Measurements from ENCODE around the gene MYBBP1A. TPM values are rescaled to one million over a fixed set of nuclear protein-coding genes. Genes with fewer than 3 reads are reported as not detected.

MYBBP1A gene
- total and polyA plus RNA-seq, 7 donors, result 28.5 to 63.2 (median 41.0) TPM

GRCh38 chr17:4527134-4527533 is 28.1 kb downstream of the MYBBP1A start:
- H3K9me3 ChIP-seq, result no peaks in the 10 kb centered on the region
- DNase-seq (no peak), ATAC-seq (no peak)
- H3K27me3 ChIP-seq (ENCODE audit: insufficient read depth in 3 of 3, low read length in 2 of 3), result peaks cover 0 to 2% (median 0%) of the 10 kb centered on the region in 3 donors
- H3K4me3 ChIP-seq, result no peak overlapping the region
- WGBS, 3 donors, result 15 to 24% (median 22%) methylated on average over 1 of the region's 1 CpG
- TF ChIP-seq CTCF (IDR thresholded peaks at IDR 0.05), result no peak
- no peaks in the 10 kb centered on the region for H3K36me3 ChIP-seq (ENCODE audit: insufficient read depth in 1 of 2, low read depth in 1 of 2)
- H3K4me1 ChIP-seq, result no peaks in the 10 kb centered on the region
- intact Hi-C loops (cut with DNase I), result loop anchor here in 1 of 2 donors (10.0 kb wide), 1 partner anchor 342 kb away; no protein-coding TSS in a partner anchor
- H3K27ac ChIP-seq, result no peak overlapping the region

DNA sequence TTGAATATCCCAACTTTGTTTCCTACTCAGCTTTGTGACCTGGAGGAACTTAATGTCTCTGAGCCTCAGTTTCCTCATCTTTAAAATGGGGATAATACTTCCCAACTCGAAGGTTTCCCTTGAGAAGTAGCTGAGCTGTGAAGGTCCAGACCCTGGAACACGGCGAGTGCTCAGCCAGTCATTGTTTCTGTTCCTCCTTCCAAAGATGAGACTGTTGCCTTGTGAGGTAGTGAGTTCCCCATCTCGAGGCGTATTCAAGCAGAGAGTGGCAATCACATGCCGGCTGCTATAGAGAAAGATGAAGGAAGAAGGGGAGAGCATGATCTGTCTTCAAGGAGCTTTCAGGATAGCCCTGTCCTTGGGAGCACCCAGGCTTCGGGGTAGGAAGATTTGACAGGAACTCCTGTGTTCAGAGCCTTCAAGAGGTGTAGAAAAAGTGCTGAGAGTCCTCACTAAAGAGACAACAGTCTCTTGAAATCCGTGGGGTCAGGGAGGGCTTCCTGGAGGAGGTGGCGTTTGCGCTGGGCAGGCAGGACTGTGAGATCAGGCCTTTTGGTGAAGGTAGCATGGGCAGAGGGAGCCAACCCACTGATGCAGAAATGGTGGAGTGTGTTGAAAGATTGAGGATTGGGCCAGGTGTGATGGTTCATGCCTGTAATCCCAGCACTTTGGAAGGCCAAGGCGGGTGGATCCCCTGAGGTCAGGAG is 29.3 kb downstream of the MYBBP1A start:
- no peak for TF ChIP-seq CTCF (IDR thresholded peaks at IDR 0.05)
- Histone ChIP-seq H3K27me3 (ENCODE audit: insufficient read depth in 3 of 3, low read length in 2 of 3) (peaks cover 0 to 2% (median 0%) of the 10 kb centered on the region in 3 donors), H3K9me3 (no peaks in the 10 kb centered on the region), H3K36me3 (ENCODE audit: insufficient read depth in 1 of 2, low read depth in 1 of 2) (no peaks in the 10 kb centered on the region), H3K27ac (no peak overlapping the region), H3K4me3 (no peak overlapping the region), H3K4me1 (no peaks in the 10 kb centered on the region)
- ATAC-seq (no peak), DNase-seq (no peak)
- 88 to 93% (median 88%) methylated on average over 11 of the region's 11 CpGs for WGBS, 3 donors
- intact Hi-C loops (cut with DNase I), result loop anchor here in 1 of 2 donors (10.0 kb wide), 1 partner anchor 341 kb away; no protein-coding TSS in a partner anchor

- no peaks in the 10 kb centered on the region for H3K9me3 ChIP-seq
- 77 to 85% (median 79%) methylated on average over 8 of the region's 8 CpGs for WGBS, 3 donors
- H3K4me3 ChIP-seq, result no peak overlapping the region
- H3K27ac ChIP-seq, result no peak overlapping the region
- intact Hi-C loops (cut with DNase I), result loop anchor here in 1 of 2 donors (10.0 kb wide), 1 partner anchor 339 kb away; no protein-coding TSS in a partner anchor
- no peak for DNase-seq
- no peak for TF ChIP-seq CTCF (IDR thresholded peaks at IDR 0.05)
- H3K4me1 ChIP-seq, result no peaks in the 10 kb centered on the region
- peaks cover 0 to 2% (median 0%) of the 10 kb centered on the region in 3 donors for H3K27me3 ChIP-seq (ENCODE audit: insufficient read depth in 3 of 3, low read length in 2 of 3)
- H3K36me3 ChIP-seq (ENCODE audit: insufficient read depth in 1 of 2, low read depth in 1 of 2), result no peaks in the 10 kb centered on the region
- ATAC-seq, result no peak
Measured at GRCh38 chr17:4523946-4524345, 31.2 kb downstream of the MYBBP1A start.

GRCh38 chr17:4522661-4523060 is 32.5 kb downstream of the MYBBP1A start:
- no peak for TF ChIP-seq CTCF (IDR thresholded peaks at IDR 0.05)
- H3K27ac ChIP-seq, result peak overlapping the region; percentile 53

More at GRCh38 chr17:4522661-4523060, 32.5 kb downstream of the MYBBP1A start:
- 72 to 78% (median 74%) methylated on average over 6 of the region's 6 CpGs for WGBS, 3 donors
- peak in 1 of 4 donors; percentile 49 for ATAC-seq
- peak in 1 of 2 donors; percentile 59 for DNase-seq
- no peak overlapping the region for H3K4me3 ChIP-seq
- intact Hi-C loops (cut with DNase I), result loop anchor here in 1 of 2 donors (10.0 kb wide), 1 partner anchor 338 kb away; no protein-coding TSS in a partner anchor
- no peaks in the 10 kb centered on the region for H3K36me3 ChIP-seq (ENCODE audit: insufficient read depth in 1 of 2, low read depth in 1 of 2)
- no peaks in the 10 kb centered on the region for H3K9me3 ChIP-seq
- no peaks in the 10 kb centered on the region for H3K4me1 ChIP-seq
- H3K27me3 ChIP-seq (ENCODE audit: insufficient read depth in 3 of 3, low read length in 2 of 3), result peaks cover 0 to 2% (median 0%) of the 10 kb centered on the region in 3 donors

All from psoas muscle (tissue), 8 donors.